ENCODE data around the gene KIF13A. TPM values are rescaled to one million over a fixed set of nuclear protein-coding genes. Genes with fewer than 3 reads are reported as not detected.

The KIF13A gene
- total and polyA plus RNA-seq, 9 of the 15 experiments (the other 6 are each of a cell fraction or from before 2014, with no cell fraction given), result 3.6 to 44.3 (median 29.7) TPM

DNA sequence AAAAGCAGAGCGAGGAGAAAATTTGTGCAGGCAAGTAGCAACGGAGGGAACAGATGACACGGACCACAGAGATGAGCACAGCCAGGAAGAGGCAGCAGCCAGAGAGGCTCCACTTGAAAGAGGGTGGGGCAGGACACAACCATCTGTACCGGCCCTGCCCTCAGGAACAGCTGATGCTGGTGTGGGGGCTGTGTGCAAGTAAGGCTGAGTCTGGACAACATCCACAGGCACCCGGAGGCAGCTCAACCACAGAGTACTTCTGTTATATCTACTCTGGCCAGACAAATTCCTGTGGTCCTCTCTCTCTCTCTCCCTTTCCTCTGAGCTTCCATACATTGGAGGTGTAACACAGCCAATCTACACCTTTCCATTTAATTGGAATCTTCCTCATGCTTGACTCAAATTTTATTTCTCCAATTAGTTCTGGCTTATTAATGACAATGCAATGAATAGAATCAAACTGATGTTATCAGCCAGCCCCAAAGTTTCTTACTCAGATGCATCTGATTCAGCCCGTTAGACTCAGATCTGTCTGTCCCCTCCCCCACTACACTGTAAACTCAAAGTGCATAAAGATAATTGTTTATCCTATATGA lies 24.9 kb downstream of the KIF13A start:
- POLR2A ChIA-PET, result interaction anchor here (0.6 to 3.5 kb wide), 8 partner anchors 8 to 80 kb away, joined by 3 to 26 read pairs (median 4); partner anchors contain the start of gene KIF13A
- Histone ChIP-seq H2AFZ (ENCODE audit: low read depth, low read length) (no peak overlapping the region), H3K9me3 (replicated peaks; ENCODE audit: control insufficient read depth, insufficient read depth, low read depth, low read length) (no peaks in the 10 kb centered on the region), H3K9ac (ENCODE audit: insufficient read depth in 1 of 2, low read depth in 2 of 2, low read length in 2 of 2) (no peak overlapping the region), H3K4me3 (no peak overlapping the region), H3K4me2 (ENCODE audit: insufficient read depth, low read length) (peak overlapping the region; percentile 66), H3K9me1 (ENCODE audit: control insufficient read depth, insufficient read depth, low read length) (no peaks in the 10 kb centered on the region), H3K27me3 (ENCODE audit: control insufficient read depth in 2 of 2, insufficient read depth in 2 of 2, low read length in 2 of 2) (no peaks in the 10 kb centered on the region), H3K36me3 (ENCODE audit: control insufficient read depth, insufficient read depth, low read length) (no peaks in the 10 kb centered on the region; the same call in 2 of the 3 replicates), H3K79me2 (ENCODE audit: control insufficient read depth, insufficient read depth, low read length) (peaks cover 91% of the 10 kb centered on the region), H3K27ac (ENCODE audit: extremely low read depth, low read depth, low read length) (peak overlapping the region; percentile 27; the same call in 2 of the 3 replicates), H4K20me1 (replicated peaks; ENCODE audit: control insufficient read depth, insufficient read depth, low read length) (no peaks in the 10 kb centered on the region), H3K4me1 (replicated peaks in 1 of 2; ENCODE audit: control insufficient read depth in 2 of 2, insufficient read depth in 2 of 2, low read length in 2 of 2) (peaks cover 29 to 51% of the 10 kb centered on the region in 2 experiments)
- ATAC-seq (peak; percentile 99), DNase-seq (ENCODE audit: extremely low read depth in 1 of 4, low spot score in 3 of 4) (peak; percentile 96 to 98 (median 98)), FAIRE-seq (peak; percentile 99)
- in situ Hi-C loops (cut with MboI) (no loop called here), intact Hi-C loops (cut with micrococcal nuclease) (loop anchor here (2.0 to 5.0 kb wide), 2 partner anchors 30 to 120 kb away; no protein-coding TSS in a partner anchor)
- no TSS peak for BruUV-seq (replicated peaks)
- WGBS (ENCODE audit: insufficient coverage, low coverage, missing lambda C conversion rate), result under 1% methylated on average over 6 of the region's 6 CpGs
- CTCF ChIA-PET (ENCODE audit: low intra/inter-chr PET ratio), result no interaction called here
- no peak for TF ChIP-seq ZSCAN29 (IDR thresholded peaks at IDR 0.05)
- peak; percentile 99 for TF ChIP-seq CCNT2 (IDR thresholded peaks at IDR 0.05; ENCODE audit: borderline replicate concordance, extremely low read depth, insufficient read length, low read depth, low read length)
- TF ChIP-seq POLR2AphosphoS2 (IDR thresholded peaks at IDR 0.05; ENCODE audit: low read length), result no peak
- TF ChIP-seq, protein P1, sequence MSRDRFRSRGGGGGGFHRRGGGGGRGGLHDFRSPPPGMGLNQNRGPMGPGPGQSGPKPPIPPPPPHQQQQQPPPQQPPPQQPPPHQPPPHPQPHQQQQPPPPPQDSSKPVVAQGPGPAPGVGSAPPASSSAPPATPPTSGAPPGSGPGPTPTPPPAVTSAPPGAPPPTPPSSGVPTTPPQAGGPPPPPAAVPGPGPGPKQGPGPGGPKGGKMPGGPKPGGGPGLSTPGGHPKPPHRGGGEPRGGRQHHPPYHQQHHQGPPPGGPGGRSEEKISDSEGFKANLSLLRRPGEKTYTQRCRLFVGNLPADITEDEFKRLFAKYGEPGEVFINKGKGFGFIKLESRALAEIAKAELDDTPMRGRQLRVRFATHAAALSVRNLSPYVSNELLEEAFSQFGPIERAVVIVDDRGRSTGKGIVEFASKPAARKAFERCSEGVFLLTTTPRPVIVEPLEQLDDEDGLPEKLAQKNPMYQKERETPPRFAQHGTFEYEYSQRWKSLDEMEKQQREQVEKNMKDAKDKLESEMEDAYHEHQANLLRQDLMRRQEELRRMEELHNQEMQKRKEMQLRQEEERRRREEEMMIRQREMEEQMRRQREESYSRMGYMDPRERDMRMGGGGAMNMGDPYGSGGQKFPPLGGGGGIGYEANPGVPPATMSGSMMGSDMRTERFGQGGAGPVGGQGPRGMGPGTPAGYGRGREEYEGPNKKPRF (IDR thresholded peaks at IDR 0.05; ENCODE audit: low read depth, low read length), result no peak
- no peak for TF ChIP-seq SMARCA5 (IDR thresholded peaks at IDR 0.05)
- no peak for TF ChIP-seq FUS (optimal IDR thresholded peaks at IDR 0.05; ENCODE audit: low read depth, low read length)
- TF ChIP-seq, protein P2, sequence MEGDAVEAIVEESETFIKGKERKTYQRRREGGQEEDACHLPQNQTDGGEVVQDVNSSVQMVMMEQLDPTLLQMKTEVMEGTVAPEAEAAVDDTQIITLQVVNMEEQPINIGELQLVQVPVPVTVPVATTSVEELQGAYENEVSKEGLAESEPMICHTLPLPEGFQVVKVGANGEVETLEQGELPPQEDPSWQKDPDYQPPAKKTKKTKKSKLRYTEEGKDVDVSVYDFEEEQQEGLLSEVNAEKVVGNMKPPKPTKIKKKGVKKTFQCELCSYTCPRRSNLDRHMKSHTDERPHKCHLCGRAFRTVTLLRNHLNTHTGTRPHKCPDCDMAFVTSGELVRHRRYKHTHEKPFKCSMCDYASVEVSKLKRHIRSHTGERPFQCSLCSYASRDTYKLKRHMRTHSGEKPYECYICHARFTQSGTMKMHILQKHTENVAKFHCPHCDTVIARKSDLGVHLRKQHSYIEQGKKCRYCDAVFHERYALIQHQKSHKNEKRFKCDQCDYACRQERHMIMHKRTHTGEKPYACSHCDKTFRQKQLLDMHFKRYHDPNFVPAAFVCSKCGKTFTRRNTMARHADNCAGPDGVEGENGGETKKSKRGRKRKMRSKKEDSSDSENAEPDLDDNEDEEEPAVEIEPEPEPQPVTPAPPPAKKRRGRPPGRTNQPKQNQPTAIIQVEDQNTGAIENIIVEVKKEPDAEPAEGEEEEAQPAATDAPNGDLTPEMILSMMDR (IDR thresholded peaks at IDR 0.05 in 2 of 3, conservative IDR thresholded peaks at IDR 0.05 in 1 of 3; ENCODE audit: insufficient read depth in 2 of 3, low read depth in 1 of 3, low read length in 3 of 3), result no peak
- no peak for TF ChIP-seq TGIF2 (CRISPR knock-in tag; IDR thresholded peaks at IDR 0.05)
- TF ChIP-seq, protein P3, sequence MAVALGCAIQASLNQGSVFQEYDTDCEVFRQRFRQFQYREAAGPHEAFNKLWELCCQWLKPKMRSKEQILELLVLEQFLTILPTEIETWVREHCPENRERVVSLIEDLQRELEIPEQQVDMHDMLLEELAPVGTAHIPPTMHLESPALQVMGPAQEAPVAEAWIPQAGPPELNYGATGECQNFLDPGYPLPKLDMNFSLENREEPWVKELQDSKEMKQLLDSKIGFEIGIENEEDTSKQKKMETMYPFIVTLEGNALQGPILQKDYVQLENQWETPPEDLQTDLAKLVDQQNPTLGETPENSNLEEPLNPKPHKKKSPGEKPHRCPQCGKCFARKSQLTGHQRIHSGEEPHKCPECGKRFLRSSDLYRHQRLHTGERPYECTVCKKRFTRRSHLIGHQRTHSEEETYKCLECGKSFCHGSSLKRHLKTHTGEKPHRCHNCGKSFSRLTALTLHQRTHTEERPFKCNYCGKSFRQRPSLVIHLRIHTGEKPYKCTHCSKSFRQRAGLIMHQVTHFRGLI (CRISPR knock-in tag; IDR thresholded peaks at IDR 0.05), result no peak; the same call in 1 of the 2 replicates
- peak; percentile 87 for TF ChIP-seq GABPB1 (CRISPR knock-in tag; IDR thresholded peaks at IDR 0.05)
- TF ChIP-seq KHSRP (IDR thresholded peaks at IDR 0.05), result peak; percentile 54
- TF ChIP-seq, protein P4, sequence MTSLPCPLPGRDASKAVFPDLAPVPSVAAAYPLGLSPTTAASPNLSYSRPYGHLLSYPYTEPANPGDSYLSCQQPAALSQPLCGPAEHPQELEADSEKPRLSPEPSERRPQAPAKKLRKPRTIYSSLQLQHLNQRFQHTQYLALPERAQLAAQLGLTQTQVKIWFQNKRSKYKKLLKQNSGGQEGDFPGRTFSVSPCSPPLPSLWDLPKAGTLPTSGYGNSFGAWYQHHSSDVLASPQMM (CRISPR knock-in tag; IDR thresholded peaks at IDR 0.05), result no peak
- TF ChIP-seq SRSF7 (optimal IDR thresholded peaks at IDR 0.05; ENCODE audit: low read depth, low read length), result no peak
- TF ChIP-seq, protein P5, sequence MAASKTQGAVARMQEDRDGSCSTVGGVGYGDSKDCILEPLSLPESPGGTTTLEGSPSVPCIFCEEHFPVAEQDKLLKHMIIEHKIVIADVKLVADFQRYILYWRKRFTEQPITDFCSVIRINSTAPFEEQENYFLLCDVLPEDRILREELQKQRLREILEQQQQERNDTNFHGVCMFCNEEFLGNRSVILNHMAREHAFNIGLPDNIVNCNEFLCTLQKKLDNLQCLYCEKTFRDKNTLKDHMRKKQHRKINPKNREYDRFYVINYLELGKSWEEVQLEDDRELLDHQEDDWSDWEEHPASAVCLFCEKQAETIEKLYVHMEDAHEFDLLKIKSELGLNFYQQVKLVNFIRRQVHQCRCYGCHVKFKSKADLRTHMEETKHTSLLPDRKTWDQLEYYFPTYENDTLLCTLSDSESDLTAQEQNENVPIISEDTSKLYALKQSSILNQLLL (CRISPR knock-in tag; IDR thresholded peaks at IDR 0.05; ENCODE audit: borderline replicate concordance), result no peak
- peak; percentile 67; the same call in 1 of the 2 replicates for TF ChIP-seq KLF6 (CRISPR knock-in tag; IDR thresholded peaks at IDR 0.05; ENCODE audit: borderline replicate concordance)
